Left ventricle myocardium inferior (tissue), 1 donor: ENCODE measurements around the gene ZFYVE16. TPM values are rescaled to one million over a fixed set of nuclear protein-coding genes. Genes with fewer than 3 reads are reported as not detected.

ENCODE experiments used
- DNase-seq: peaks from one replicate; pipeline ENCODE4 v3.0.0-alpha.2; 2020
- H3K27ac ChIP-seq: fragments of 200-600 bp; replicated peaks from 2 replicates; pipeline ENCODE4 v1.8.0; 2021
- H3K27me3 ChIP-seq: fragments of 200-600 bp; 2 replicates; pipeline ENCODE4 v1.8.0; 2021; ENCODE audit warnings: low read depth
- H3K36me3 ChIP-seq: fragments of 200-600 bp; 2 replicates; pipeline ENCODE4 v1.8.0; 2021
- H3K4me1 ChIP-seq: fragments of 200-600 bp; 2 replicates; pipeline ENCODE4 v1.8.0; 2021
- H3K4me3 ChIP-seq: fragments of 200-600 bp; 2 replicates; pipeline ENCODE4 v1.8.0; 2021; ENCODE audit warnings: mild to moderate bottlenecking, moderate library complexity
- H3K9me3 ChIP-seq: fragments of 200-600 bp; replicated peaks from 2 replicates; pipeline ENCODE4 v1.8.0; 2021
- CTCF ChIP-seq: fragments of 200-600 bp; IDR thresholded peaks from 2 replicates; pipeline ENCODE4 v1.8.0; 2021; ENCODE audit warnings: antibody characterized with exemption, mild to moderate bottlenecking, borderline replicate concordance
- intact Hi-C: fragments of 100-400 bp; cut with micrococcal nuclease; formaldehyde crosslinking; loops from one replicate; pipeline ENCODE4 v1.11.0; 2022
- total RNA-seq: library from RNA; stranded (reverse); fragmentation: NEBNext Ultra II Directional; extraction: Animal tissue kit (Norgen Biotek cat#: 25700); gene quantifications from one replicate; pipeline ENCODE4 v1.2.1, GENCODE V29; 2021
- donor health status: DM: no; HTN: yes; CAD: no; lungs with severe emphysema.

The ZFYVE16 gene
- total RNA-seq, 1 donor from 2014 or later: 36.9 TPM

- peaks cover 67% of the 10 kb centered on the region for H3K36me3 ChIP-seq
- no peaks in the 10 kb centered on the region for H3K27me3 ChIP-seq
- no peak overlapping the region for H3K27ac ChIP-seq
- TF ChIP-seq CTCF: no peak
- peaks cover 13% of the 10 kb centered on the region for H3K9me3 ChIP-seq
- intact Hi-C loops: no loop called here
- no peak overlapping the region for H3K4me3 ChIP-seq
- H3K4me1 ChIP-seq: no peaks in the 10 kb centered on the region
- no peak for DNase-seq
Observed at GRCh38 chr5:80474929-80475328, 67.1 kb downstream of the ZFYVE16 start.

- Histone ChIP-seq H3K27ac (no peak overlapping the region), H3K4me1 (no peaks in the 10 kb centered on the region), H3K4me3 (no peak overlapping the region), H3K36me3 (peaks cover 25% of the 10 kb centered on the region), H3K27me3 (no peaks in the 10 kb centered on the region), H3K9me3 (peaks cover 31% of the 10 kb centered on the region)
- intact Hi-C loops: no loop called here
- no peak for TF ChIP-seq CTCF
- no peak for DNase-seq
Observed at GRCh38 chr5:80479713-80480112, 71.8 kb downstream of the ZFYVE16 start.

GRCh38 chr5:80480354-80480753, 72.5 kb downstream of the ZFYVE16 start:
- DNase-seq: no peak
- intact Hi-C loops: no loop called here
- Histone ChIP-seq H3K27ac (no peak overlapping the region), H3K36me3 (peaks cover 18% of the 10 kb centered on the region), H3K4me3 (no peak overlapping the region), H3K4me1 (no peaks in the 10 kb centered on the region), H3K27me3 (no peaks in the 10 kb centered on the region), H3K9me3 (peaks cover 31% of the 10 kb centered on the region)
- TF ChIP-seq CTCF: no peak

- H3K36me3 ChIP-seq: peaks cover 9% of the 10 kb centered on the region
- no peaks in the 10 kb centered on the region for H3K4me1 ChIP-seq
- H3K4me3 ChIP-seq: no peak overlapping the region
- TF ChIP-seq CTCF: peak; percentile 71
- DNase-seq: no peak
- intact Hi-C loops: no loop called here
- H3K27ac ChIP-seq: no peak overlapping the region
- H3K27me3 ChIP-seq: no peaks in the 10 kb centered on the region
- H3K9me3 ChIP-seq: peaks cover 31% of the 10 kb centered on the region
Observed at GRCh38 chr5:80481019-80481893, 73.4 kb downstream of the ZFYVE16 start.

- DNase-seq: no peak
- intact Hi-C loops: no loop called here
- H3K27me3 ChIP-seq: no peaks in the 10 kb centered on the region
Observed at GRCh38 chr5:80482578-80482977, 74.7 kb downstream of the ZFYVE16 start.

More at GRCh38 chr5:80482578-80482977, 74.7 kb downstream of the ZFYVE16 start:
- H3K4me3 ChIP-seq: no peak overlapping the region
- no peaks in the 10 kb centered on the region for H3K36me3 ChIP-seq
- peaks cover 31% of the 10 kb centered on the region for H3K9me3 ChIP-seq
- peaks cover 5% of the 10 kb centered on the region for H3K4me1 ChIP-seq
- TF ChIP-seq CTCF: no peak
- H3K27ac ChIP-seq: no peak overlapping the region
